ENCODE results near the gene GTF2F2. TPM values are rescaled to one million over a fixed set of nuclear protein-coding genes. Genes with fewer than 3 reads are reported as not detected.

GTF2F2 gene
- total RNA-seq, 1 experiment from 2014 or later: 40.1 TPM

DNA sequence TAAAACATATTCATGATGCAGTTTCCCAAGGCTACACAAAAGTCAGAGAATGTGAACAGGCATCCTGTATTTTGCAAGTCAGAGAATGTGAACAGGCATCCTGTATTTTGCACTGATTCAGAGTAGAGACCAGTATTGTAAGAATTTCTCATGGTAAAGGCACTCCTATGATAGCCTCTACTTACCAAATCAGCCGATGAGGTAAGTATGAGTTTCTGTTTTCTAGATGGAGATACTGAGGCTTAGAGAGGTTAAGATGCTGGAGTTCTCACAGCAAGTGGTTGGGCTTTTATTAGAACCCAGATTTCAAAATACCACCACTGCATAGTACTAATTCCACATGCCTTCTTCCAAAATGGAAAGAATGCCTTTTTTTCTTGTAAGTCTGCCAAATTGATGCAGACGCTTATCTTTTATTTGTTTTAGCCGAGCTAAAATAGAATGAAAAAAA is 208.4 kb downstream of the GTF2F2 start:
- no TSS peak for BruUV-seq (replicated peaks)
- H3K9me2 ChIP-seq (ENCODE audit: insufficient read depth): no peaks in the 10 kb centered on the region
- H3K4me2 ChIP-seq (ENCODE audit: low read length): no peak overlapping the region
- ATAC-seq: no peak
- no peaks in the 10 kb centered on the region for H4K20me1 ChIP-seq (ENCODE audit: insufficient read depth)
- no peaks in the 10 kb centered on the region for H3K9me3 ChIP-seq (ENCODE audit: control insufficient read depth in 1 of 2, insufficient read depth in 1 of 2, low read depth in 1 of 2, low read length in 2 of 2)
- CTCF ChIA-PET: no interaction called here
- no peaks in the 10 kb centered on the region for H3K36me3 ChIP-seq (ENCODE audit: control insufficient read depth in 1 of 2, insufficient read depth in 2 of 2, low read length in 2 of 2)
- H2AFZ ChIP-seq (ENCODE audit: low read depth, low read length, poor library complexity, severe bottlenecking): no peak overlapping the region
- POLR2A ChIA-PET: interaction anchor here (1.4 kb wide), 1 partner anchor 13 kb away, joined by 7 read pairs; no protein-coding TSS in a partner anchor
- intact Hi-C loops (cut with micrococcal nuclease): no loop called here
- RAD21 ChIA-PET (ENCODE audit: low non-redundant PET in 1 of 2, low total read pairs in 2 of 2, uncharacterized antibody in 2 of 2, unreplicated experiment in 2 of 2): no interaction called here
- no peak overlapping the region for H3K9ac ChIP-seq (ENCODE audit: low read length)
- peaks cover 22 to 58% of the 10 kb centered on the region in 2 experiments for H3K4me1 ChIP-seq (ENCODE audit: control insufficient read depth in 1 of 2, insufficient read depth in 2 of 2, low read length in 2 of 2)
- no peak overlapping the region for H3K4me3 ChIP-seq (replicated peaks in 1 of 2; ENCODE audit: low read depth in 1 of 2, low read length in 2 of 2)
- H3K79me2 ChIP-seq (ENCODE audit: insufficient read depth, low read length): no peaks in the 10 kb centered on the region
- TF ChIP-seq SIN3A (IDR thresholded peaks at IDR 0.05; ENCODE audit: low read depth): no peak
- TF ChIP-seq SP1 (IDR thresholded peaks at IDR 0.05; ENCODE audit: low read depth): no peak
- no peak for TF ChIP-seq POLR2AphosphoS5 (IDR thresholded peaks at IDR 0.05; ENCODE audit: low read depth, low read length)
- TF ChIP-seq, protein P1, sequence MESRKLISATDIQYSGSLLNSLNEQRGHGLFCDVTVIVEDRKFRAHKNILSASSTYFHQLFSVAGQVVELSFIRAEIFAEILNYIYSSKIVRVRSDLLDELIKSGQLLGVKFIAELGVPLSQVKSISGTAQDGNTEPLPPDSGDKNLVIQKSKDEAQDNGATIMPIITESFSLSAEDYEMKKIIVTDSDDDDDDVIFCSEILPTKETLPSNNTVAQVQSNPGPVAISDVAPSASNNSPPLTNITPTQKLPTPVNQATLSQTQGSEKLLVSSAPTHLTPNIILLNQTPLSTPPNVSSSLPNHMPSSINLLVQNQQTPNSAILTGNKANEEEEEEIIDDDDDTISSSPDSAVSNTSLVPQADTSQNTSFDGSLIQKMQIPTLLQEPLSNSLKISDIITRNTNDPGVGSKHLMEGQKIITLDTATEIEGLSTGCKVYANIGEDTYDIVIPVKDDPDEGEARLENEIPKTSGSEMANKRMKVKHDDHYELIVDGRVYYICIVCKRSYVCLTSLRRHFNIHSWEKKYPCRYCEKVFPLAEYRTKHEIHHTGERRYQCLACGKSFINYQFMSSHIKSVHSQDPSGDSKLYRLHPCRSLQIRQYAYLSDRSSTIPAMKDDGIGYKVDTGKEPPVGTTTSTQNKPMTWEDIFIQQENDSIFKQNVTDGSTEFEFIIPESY (IDR thresholded peaks at IDR 0.05; ENCODE audit: extremely low read depth, insufficient replicate concordance, low read length): no peak
- no peak for TF ChIP-seq JUND (IDR thresholded peaks at IDR 0.05)
- no peak for TF ChIP-seq YY1 (IDR thresholded peaks at IDR 0.05; ENCODE audit: extremely low read depth, insufficient replicate concordance, low read depth, low read length)
- no peak for TF ChIP-seq EZH2 (IDR thresholded peaks at IDR 0.05)
- TF ChIP-seq POLR2A (IDR thresholded peaks at IDR 0.05; ENCODE audit: borderline replicate concordance, extremely low read depth, insufficient read depth, insufficient read length): no peak
- no peak for TF ChIP-seq EZH2phosphoT487 (IDR thresholded peaks at IDR 0.05; ENCODE audit: borderline replicate concordance)
- TF ChIP-seq TCF7L2 (IDR thresholded peaks at IDR 0.05; ENCODE audit: borderline replicate concordance, extremely low read depth, insufficient read depth, insufficient read length): no peak
- TF ChIP-seq ZNF274 (IDR thresholded peaks at IDR 0.05; ENCODE audit: low read depth, low read length): no peak
- TF ChIP-seq, protein P2, sequence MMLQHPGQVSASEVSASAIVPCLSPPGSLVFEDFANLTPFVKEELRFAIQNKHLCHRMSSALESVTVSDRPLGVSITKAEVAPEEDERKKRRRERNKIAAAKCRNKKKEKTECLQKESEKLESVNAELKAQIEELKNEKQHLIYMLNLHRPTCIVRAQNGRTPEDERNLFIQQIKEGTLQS (IDR thresholded peaks at IDR 0.05): no peak
- TF ChIP-seq RAD21 (IDR thresholded peaks at IDR 0.05; ENCODE audit: low read depth): no peak
- no peak for TF ChIP-seq CEBPB (IDR thresholded peaks at IDR 0.05; ENCODE audit: low read depth)
- no peak for TF ChIP-seq ELF1 (IDR thresholded peaks at IDR 0.05; ENCODE audit: borderline replicate concordance, low read depth)
- no peak for TF ChIP-seq ZFX (IDR thresholded peaks at IDR 0.05)
- no peak for TF ChIP-seq SRF (IDR thresholded peaks at IDR 0.05; ENCODE audit: low read depth)
- TF ChIP-seq EGR1 (IDR thresholded peaks at IDR 0.05; ENCODE audit: low read depth): no peak
- TF ChIP-seq, protein P3, sequence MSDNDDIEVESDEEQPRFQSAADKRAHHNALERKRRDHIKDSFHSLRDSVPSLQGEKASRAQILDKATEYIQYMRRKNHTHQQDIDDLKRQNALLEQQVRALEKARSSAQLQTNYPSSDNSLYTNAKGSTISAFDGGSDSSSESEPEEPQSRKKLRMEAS (IDR thresholded peaks at IDR 0.05): no peak
- TF ChIP-seq CBX3 (IDR thresholded peaks at IDR 0.05; ENCODE audit: low read depth): no peak
- H3K27ac ChIP-seq (ENCODE audit: low read depth, low read length): no peak overlapping the region
- DNase-seq (ENCODE audit: low read depth, low spot score): no peak
- no peaks in the 10 kb centered on the region for H3K27me3 ChIP-seq (ENCODE audit: insufficient read depth, low read length)

Data from HCT116 (cell line).